Activated T-helper 2 cell treated with anti-CD3 and anti-CD28 coated beads, Interferon-gamma antibody, Interleukin-2, Interleukin-4, amounts not matched to agents 10 μg/mL and 5 μg/mL and 100 μg/mL, durations not matched to agents 14 hours and 24 hours and 36 hours (primary cell): ENCODE data around the gene TCEA3. TPM values are rescaled to one million over a fixed set of nuclear protein-coding genes. Genes with fewer than 3 reads are reported as not detected.
"Not testable (repeated sequence)": the region's sequence is repeated elsewhere in the genome, so short reads cannot be mapped to it uniquely, and the experiment has no call there.

ENCODE experiments used
- DNase-seq: peaks from one replicate; pipeline ENCODE4 v3.0.0; 2021; ENCODE audit warnings: low spot score
- H3K27ac Mint-ChIP-seq: one replicate; pipeline ENCODE4 v1.8.0; 2021; ENCODE audit warnings: mixed read lengths
- H3K27me3 Mint-ChIP-seq: one replicate; pipeline ENCODE4 v1.8.0; 2021; ENCODE audit warnings: low read depth, mixed read lengths
- H3K36me3 Mint-ChIP-seq: one replicate; pipeline ENCODE4 v1.8.0; 2021; ENCODE audit warnings: low read depth, mixed read lengths
- H3K4me1 Mint-ChIP-seq: one replicate; pipeline ENCODE4 v1.8.0; 2021; ENCODE audit warnings: low read depth, mixed read lengths
- H3K4me3 Mint-ChIP-seq: one replicate; pipeline ENCODE4 v1.8.0; 2021; ENCODE audit warnings: low read depth, mild to moderate bottlenecking, moderate library complexity, mixed read lengths
- H3K9me3 Mint-ChIP-seq: one replicate; pipeline ENCODE4 v1.8.0; 2021; ENCODE audit warnings: mixed read lengths
- intact Hi-C: fragments of 100-400 bp; cut with micrococcal nuclease; formaldehyde crosslinking; loops from one replicate; pipeline ENCODE4 v1.15.1; 2023
- total RNA-seq: library from RNA; stranded (reverse); gene quantifications from 2 replicates; pipeline ENCODE4 v1.2.3, GENCODE V29; 2022

Gene TCEA3
- total RNA-seq, 1 donor from 2014 or later, result 3.3 TPM

DNA sequence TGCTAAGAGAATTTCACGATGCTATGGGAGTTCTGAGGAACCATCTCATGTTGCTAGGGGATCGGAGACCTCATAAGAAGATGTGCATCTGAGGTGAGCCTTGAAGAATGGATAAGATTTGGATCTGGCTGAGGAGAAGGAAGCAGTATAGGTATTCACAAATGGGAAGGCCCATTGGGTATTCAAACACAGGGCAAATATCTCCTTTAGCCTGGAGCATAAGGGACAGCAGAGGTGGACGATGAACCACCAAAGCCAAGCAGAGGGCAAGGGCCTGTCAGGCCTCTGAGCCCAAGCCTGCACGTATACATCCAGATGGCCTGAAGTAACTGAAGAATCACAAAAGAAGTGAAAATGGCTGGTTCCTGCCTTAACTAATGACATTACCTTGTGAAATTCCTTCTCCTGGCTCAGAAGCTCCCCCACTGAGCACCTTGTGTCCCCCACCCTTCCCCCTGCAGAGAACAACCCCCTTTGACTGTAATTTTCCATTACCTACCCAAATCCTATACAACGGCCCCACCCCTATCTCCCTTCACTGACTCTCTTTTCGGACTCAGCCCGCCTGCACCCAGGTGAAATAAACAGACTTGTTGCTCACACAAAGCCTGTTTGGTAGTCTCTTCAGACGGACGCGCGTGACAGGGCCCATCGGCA is 50.3 kb downstream of the TCEA3 start:
- peaks cover 17% of the 10 kb centered on the region for H3K4me1 Mint-ChIP-seq
- H3K27me3 Mint-ChIP-seq, intact Hi-C loops, H3K36me3 Mint-ChIP-seq, DNase-seq, H3K27ac Mint-ChIP-seq, H3K4me3 Mint-ChIP-seq, H3K9me3 Mint-ChIP-seq: not testable (repeated sequence)

DNA sequence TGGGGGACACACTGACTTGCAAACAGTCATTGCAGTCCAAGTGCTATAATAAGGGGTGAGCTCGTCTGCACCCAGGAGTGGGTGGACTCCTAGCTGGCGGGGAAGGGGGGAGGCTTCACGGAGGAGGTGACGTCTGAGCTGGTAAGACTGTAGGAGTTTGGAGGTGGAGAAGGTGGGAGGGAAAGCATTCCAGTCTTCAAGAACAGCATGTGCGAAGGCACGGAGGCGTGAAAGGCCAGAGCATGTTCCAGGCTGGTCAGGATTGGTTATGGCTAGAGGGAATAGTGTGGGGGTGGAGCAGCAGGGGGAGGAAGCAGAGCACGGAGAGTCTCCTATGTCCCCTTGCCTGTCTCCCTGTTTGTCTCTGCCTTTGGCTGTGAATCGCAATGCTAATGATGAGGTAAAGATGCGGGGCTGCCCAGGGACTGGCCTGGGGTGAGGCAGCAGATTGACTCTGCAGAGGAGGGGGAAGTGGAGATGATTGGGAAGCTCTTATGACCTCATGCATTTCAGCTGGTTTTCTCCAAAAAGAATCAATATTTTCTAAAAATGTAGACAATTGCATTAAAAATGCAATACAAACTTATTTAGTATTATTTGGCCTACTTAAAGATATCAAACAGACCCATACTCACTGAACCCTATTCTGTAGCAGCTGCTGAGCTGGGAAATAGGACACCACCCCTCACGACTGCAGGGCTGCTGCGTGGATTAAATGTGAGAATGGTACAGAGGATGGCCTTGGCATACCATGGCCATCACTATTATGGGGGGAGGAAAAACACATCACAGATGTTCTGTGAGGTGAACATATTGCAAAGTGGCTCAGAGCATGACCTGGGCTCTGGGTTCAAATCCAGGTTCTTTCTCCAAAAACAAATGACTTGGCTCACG is 52.3 kb downstream of the TCEA3 start:
- peaks cover 23% of the 10 kb centered on the region for H3K4me1 Mint-ChIP-seq

DNA sequence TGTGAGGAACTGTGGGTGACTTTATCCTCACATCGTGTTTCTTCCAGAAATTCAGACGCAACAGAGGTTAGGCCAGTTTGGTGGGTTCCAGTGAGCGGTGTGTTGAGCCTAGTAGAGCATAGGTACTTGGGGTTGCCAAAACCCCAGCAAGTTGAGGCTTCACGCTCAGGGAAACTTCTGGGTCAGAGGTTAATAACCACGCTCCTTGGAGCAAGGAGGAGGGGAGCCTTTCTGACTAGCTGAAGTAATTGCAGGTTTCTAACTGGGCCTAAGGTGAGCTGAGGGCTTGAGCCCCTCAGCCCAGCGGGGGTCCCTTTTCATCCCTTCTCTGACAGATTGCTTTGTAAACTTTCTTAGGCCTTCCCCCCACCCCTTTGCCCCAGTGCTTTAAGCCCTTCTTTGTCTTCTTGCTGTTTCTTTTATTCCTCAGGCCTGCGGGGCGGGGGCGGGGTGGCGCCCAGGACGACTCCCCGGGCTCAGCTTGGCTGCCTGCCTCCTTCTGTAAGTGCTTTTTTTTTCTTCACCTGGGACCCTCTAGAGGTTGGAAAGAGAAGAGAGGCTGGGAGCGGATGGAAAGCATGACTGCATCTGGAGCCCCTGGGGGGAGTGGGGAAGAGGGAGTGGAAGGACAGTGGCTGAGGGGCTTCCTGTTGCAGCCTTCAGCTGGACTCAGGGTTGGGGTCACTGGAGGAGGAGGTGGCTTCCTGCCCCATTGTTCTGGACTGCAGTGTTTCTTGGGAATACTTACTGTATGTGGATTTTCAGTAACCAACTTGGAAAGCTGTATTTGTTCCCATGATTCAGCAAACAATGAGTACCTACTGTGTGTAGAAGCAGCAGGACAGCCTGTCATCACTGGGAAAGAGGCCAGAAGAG is 53.6 kb downstream of the TCEA3 start:
- Mint-ChIP-seq H3K36me3 (peaks cover 18% of the 10 kb centered on the region), H3K27me3 (no peaks in the 10 kb centered on the region), H3K4me1 (peaks cover 28% of the 10 kb centered on the region), H3K9me3 (peaks cover 17% of the 10 kb centered on the region), H3K27ac (no peak overlapping the region), H3K4me3 (peak overlapping the region; percentile 45)
- intact Hi-C loops, result no loop called here
- no peak for DNase-seq

More for the DNA sequence above, 52.3 kb downstream of the TCEA3 start:
- Mint-ChIP-seq H3K4me3 (no peak overlapping the region), H3K36me3 (peaks cover 5% of the 10 kb centered on the region), H3K27ac (no peak overlapping the region), H3K27me3 (no peaks in the 10 kb centered on the region), H3K9me3 (peaks cover 4% of the 10 kb centered on the region)
- intact Hi-C loops, result no loop called here
- no peak for DNase-seq

DNA sequence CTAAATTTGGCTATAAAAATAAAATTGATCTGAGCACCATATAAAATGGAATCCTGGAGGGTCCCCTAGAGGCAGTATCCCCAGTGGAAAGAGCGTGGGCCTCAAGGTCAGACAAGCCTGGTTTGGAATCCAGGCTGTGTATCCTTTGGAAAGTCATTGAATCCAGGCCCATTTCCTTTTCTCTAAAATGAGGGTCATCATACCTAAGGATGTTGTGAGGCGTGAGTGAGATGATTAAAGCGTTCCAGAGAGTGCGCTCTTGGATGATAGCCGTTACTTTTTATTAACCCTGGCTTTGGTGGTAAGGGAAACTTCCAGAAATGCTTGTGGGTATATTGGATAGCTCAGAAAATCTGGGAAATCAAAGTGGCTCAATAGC is 54.2 kb downstream of the TCEA3 start:
- Mint-ChIP-seq H3K4me3 (peak overlapping the region; percentile 94), H3K4me1 (peaks cover 28% of the 10 kb centered on the region), H3K36me3 (peaks cover 25% of the 10 kb centered on the region), H3K27me3 (no peaks in the 10 kb centered on the region), H3K27ac (peak overlapping the region; percentile 47), H3K9me3 (peaks cover 19% of the 10 kb centered on the region)
- no peak for DNase-seq
- intact Hi-C loops, result no loop called here

DNA sequence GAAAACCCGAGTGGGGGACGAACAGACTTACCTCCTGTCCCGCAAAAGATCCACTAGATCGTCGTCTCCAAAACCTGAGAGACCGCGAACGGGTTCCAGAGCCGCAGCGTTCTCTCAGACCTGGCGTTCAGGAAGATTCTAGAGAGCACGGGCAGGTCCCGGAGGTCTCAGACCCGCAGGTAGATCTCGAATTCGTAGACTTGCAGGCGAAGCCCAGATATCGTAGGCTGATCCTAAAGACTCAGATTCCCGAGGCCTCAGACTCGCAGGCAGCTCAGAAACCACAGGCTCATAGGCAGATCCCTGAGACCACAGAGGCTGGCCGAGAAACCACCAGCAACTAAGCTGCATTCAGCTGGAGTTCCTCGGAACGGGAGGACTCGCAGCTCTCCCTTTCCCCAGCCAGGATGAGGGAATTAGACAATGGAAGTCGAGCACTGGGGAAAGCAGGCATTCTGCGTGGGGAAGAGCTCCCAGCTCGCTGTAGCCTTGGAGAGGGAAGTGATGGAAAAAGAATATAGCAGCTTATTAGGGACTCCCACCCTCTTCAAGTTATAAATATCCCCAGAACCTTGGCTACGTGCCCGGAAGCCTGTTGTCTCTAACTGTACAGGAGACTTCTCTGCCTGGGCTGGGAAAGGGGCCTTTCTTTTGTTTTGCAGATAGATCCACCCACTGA is 55.1 kb downstream of the TCEA3 start, which contains the start of gene ZNF436:
Gene ZNF436 (minus strand): TSS at position 502 of the 679 bp plus-strand sequence. CDS start 1,831 bp downstream, outside the sequence.
- peak within 1 kb of the TSS; percentile 94 for H3K4me3 Mint-ChIP-seq
- intact Hi-C loops, result no loop called here

DNA sequence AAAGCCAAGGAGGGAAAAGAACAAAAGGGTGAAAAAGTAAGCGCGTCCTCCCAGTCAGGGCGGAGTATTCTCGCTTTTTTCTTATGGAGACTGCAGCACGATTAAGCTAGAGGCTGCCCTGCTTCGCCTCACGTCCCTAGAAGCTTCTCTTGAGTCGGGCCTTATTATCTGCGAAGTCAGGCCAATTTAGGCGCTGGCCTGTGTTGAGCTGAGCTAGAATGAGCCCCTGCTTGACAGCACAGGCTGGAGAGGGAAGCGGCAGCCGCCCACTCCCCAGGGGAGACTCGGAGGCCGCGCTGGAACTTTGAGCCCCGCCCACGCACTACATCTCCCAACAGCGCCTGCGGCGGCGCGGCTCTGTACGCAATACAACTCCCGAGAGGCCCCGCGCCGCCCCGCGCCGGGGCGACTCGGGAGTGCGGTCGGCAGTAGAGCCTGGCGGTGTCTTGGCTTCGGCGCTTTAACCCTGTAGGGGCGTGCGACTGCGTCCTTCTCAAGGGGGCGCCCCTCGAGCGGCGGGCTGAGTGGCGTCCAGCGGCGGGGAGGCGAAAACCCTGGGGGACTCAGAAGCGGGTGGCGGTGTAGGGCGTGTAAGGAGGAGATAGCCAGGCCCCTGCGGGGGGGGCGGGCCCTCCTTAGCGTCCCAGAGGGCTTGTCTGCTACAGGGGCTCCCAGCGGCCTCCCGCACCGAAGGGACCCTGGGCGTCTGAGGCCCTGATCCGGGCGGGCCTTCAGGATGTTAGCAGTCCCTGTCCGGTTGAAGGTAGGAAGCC is 55.8 kb downstream of the TCEA3 start:
- no peaks in the 10 kb centered on the region for H3K27me3 Mint-ChIP-seq
- peaks cover 39% of the 10 kb centered on the region for H3K36me3 Mint-ChIP-seq
- DNase-seq, result peak; percentile 85
- peak overlapping the region; percentile 94 for H3K4me3 Mint-ChIP-seq
- intact Hi-C loops, result loop anchor here (1.0 kb wide), 2 partner anchors 24 to 324 kb away; partner anchors contain the start of gene HNRNPR
- H3K9me3 Mint-ChIP-seq, result peaks cover 20% of the 10 kb centered on the region
- peak overlapping the region; percentile 97 for H3K27ac Mint-ChIP-seq
- H3K4me1 Mint-ChIP-seq, result peaks cover 28% of the 10 kb centered on the region

More for the DNA sequence above, 55.1 kb downstream of the TCEA3 start, which contains the start of gene ZNF436:
- DNase-seq, result no peak
- Mint-ChIP-seq H3K4me1 (peaks cover 28% of the 10 kb centered on the region), H3K27me3 (no peaks in the 10 kb centered on the region), H3K27ac (peak within 1 kb of the TSS; percentile 97), H3K36me3 (peaks cover 32% of the 10 kb centered on the region), H3K9me3 (peaks cover 19% of the 10 kb centered on the region)

DNA sequence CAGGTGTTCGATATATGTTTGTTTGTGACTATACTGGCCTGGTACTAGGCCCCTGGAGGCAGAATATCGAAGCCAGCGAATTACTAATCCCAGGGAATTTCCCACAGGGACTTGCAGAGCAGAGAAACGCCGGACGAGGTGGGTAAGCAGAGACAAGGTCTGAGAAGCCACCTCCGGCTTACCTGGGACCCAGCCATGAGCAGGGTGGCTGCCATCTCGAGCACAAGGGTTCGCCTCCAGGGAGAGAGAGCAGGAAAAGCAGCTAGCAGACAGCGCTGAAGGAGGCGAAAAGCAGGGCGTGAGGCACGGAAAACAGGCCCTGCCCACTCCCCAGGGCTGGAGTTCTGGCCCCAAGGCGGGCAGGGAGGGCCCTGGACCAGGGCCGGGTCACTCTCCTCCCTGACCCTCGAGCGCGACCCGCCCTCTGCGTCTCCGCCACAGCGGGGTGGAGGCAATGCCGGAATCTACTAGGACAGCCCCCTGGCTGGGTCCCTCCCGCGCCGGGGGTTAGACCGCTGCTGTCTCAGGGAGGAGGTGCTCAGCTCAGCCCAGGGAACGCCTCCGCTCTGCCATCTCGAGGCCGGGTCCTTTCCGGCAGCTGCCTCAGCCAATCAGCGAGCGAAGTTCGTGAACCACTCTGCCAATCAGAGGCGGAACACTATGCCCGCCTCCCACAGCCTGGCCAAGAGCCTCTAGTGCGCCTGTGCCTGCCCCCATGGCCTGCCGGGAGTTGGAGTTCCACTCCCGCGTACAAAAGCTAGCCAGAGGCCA is 56.6 kb downstream of the TCEA3 start:
- peaks cover 28% of the 10 kb centered on the region for H3K4me1 Mint-ChIP-seq
- peak overlapping the region; percentile 97 for H3K27ac Mint-ChIP-seq
- no peaks in the 10 kb centered on the region for H3K27me3 Mint-ChIP-seq
- peak; percentile 99 for DNase-seq
- peaks cover 47% of the 10 kb centered on the region for H3K36me3 Mint-ChIP-seq
- peaks cover 27% of the 10 kb centered on the region for H3K9me3 Mint-ChIP-seq
- H3K4me3 Mint-ChIP-seq, result peak overlapping the region; percentile 94
- intact Hi-C loops, result loop anchor here (1.0 kb wide), 2 partner anchors 24 to 324 kb away; partner anchors contain the start of gene HNRNPR

DNA sequence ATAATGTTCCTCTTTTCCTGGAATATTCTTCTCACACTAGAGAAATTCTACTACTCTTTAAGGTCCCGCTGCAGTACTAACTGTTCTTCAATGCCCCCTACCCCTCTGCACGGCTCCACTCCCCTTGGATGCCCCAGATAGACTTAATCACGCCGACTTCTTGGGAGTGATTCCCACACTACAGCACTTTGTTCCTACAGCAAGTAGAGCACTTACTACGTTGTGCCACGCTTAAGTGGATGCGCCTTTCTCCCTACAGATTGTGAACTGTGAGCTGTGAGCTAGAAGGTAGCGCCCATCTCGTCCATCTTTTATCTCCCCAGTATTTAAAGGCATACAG is 57.1 kb downstream of the TCEA3 start:
- H3K36me3 Mint-ChIP-seq, result peaks cover 53% of the 10 kb centered on the region
- peaks cover 33% of the 10 kb centered on the region for H3K9me3 Mint-ChIP-seq
- DNase-seq, result no peak
- H3K27me3 Mint-ChIP-seq, result no peaks in the 10 kb centered on the region
- intact Hi-C loops, result no loop called here
- peaks cover 28% of the 10 kb centered on the region for H3K4me1 Mint-ChIP-seq
- H3K27ac Mint-ChIP-seq, result peak overlapping the region; percentile 97
- H3K4me3 Mint-ChIP-seq, result peak overlapping the region; percentile 94

DNA sequence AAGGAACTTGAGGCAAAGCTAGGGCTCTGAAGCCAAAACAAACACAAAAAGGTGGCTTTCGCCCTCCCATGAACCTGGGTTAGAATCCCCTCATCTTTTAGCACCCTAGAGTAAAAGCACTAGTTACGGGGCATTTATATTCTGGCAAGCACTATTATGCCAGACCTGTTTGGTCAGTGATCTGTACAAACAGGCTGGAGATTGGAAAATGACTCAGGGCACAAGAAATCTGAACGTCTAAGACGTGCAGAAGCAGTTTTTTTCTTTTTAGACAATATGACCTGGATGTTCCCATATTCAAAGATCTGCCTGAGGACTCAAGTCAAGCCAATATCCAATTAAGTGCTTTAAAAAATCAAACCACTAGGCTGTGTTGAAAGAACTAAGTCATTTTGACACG is 58.0 kb downstream of the TCEA3 start:
- Mint-ChIP-seq H3K27me3 (no peaks in the 10 kb centered on the region), H3K27ac (no peak overlapping the region), H3K36me3 (peaks cover 61% of the 10 kb centered on the region), H3K4me1 (peaks cover 28% of the 10 kb centered on the region), H3K4me3 (peak overlapping the region; percentile 94), H3K9me3 (peaks cover 39% of the 10 kb centered on the region)
- intact Hi-C loops, result no loop called here
- no peak for DNase-seq

DNA sequence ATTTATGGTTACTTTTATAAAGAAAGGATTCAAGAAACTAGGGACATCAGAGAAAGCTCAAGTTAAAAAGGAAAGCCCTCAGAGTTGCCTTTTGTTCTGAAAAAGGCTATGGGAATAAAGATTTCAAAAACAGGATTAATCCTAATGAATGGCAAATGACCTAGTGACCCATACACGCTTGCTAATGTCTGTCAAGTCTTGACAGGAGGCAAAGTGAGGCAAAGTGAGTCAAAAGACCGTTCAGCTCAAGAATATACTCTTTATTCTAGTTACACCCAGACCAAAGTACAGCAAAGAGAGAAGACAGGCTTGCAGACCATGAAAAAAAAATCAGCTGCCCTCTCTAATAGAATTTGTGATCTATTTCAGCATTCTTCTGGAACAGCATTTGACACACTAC is 58.4 kb downstream of the TCEA3 start:
- Mint-ChIP-seq H3K36me3 (peaks cover 65% of the 10 kb centered on the region), H3K9me3 (peaks cover 44% of the 10 kb centered on the region), H3K27ac (no peak overlapping the region), H3K27me3 (no peaks in the 10 kb centered on the region), H3K4me1 (peaks cover 27% of the 10 kb centered on the region), H3K4me3 (peak overlapping the region; percentile 30)
- intact Hi-C loops, result no loop called here
- no peak for DNase-seq

DNA sequence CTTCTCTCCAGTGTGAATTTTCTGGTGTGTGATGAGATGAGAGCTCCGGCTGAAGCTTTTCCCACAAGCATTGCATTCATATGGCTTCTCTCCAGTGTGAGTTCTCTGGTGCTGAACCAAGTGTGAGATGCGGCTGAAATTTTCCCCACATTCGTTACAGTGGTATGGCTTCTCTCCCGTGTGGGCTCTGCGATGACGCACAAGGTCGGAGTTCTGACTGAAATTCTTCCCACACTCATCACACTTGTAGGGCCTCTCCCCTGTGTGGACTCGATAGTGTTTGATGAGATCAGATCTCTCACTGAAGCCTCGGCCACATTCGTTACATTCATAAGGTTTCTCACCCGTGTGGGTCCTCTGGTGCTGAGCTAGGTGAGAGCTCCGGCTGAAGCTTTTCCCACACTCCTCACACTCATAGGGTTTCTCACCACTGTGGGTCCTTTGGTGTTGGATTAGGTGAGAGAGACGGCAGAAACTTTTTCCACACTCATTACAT is 62.3 kb downstream of the TCEA3 start:
- peaks cover 6% of the 10 kb centered on the region for H3K4me1 Mint-ChIP-seq
- no peak for DNase-seq
- intact Hi-C loops, result no loop called here
- H3K4me3 Mint-ChIP-seq, result no peak overlapping the region
- peaks cover 74% of the 10 kb centered on the region for H3K9me3 Mint-ChIP-seq
- H3K36me3 Mint-ChIP-seq, result peaks cover 94% of the 10 kb centered on the region
- no peak overlapping the region for H3K27ac Mint-ChIP-seq
- H3K27me3 Mint-ChIP-seq, result no peaks in the 10 kb centered on the region
